Thyroid gland (tissue), 4 donors: ENCODE results near the gene FOXN3.

ENCODE experiments used
- POLR2A ChIP-seq, 2 donors: fragments of 450-650 bp; IDR thresholded peaks; one replicate each; pipeline ENCODE4 v1.6.1; 2017; ENCODE audit warnings: antibody characterized with exemption in 2 of 2, mild to moderate bottlenecking in 2 of 2, moderate library complexity in 1 of 2
- TF ChIP-seq, protein P1 (sequence below), 6 experiments: fragments of 200-600 bp in 3 of 6; fragments of 450-650 bp in 3 of 6; sonication (generic) in 3 of 6; IDR thresholded peaks; one replicate each; pipeline ENCODE4 v1.5.1; 2016 to 2019; ENCODE audit warnings: antibody characterized with exemption in 6 of 6, mild to moderate bottlenecking in 2 of 6, inconsistent platforms in 1 of 6, moderate library complexity in 1 of 6

DNA sequence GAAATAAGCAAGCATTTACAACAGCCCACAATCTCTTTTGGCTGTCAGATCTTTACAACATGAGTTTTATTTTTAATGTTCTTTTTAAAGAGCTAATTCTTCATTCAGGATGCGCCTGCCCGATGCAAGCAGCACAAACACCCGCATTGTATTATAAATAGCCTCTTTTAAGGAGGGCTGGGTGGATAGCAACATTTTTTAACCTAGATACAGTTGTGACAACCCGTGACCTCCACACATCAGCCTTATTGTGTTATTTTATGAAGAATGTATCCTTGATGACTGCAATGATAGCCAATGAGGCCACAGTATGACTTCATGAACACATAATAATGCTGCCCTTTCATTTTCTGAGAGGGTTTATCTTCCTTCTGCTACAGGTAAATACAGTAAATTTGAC, 173.7 kb downstream of the FOXN3 start:
- TF ChIP-seq, protein P1, sequence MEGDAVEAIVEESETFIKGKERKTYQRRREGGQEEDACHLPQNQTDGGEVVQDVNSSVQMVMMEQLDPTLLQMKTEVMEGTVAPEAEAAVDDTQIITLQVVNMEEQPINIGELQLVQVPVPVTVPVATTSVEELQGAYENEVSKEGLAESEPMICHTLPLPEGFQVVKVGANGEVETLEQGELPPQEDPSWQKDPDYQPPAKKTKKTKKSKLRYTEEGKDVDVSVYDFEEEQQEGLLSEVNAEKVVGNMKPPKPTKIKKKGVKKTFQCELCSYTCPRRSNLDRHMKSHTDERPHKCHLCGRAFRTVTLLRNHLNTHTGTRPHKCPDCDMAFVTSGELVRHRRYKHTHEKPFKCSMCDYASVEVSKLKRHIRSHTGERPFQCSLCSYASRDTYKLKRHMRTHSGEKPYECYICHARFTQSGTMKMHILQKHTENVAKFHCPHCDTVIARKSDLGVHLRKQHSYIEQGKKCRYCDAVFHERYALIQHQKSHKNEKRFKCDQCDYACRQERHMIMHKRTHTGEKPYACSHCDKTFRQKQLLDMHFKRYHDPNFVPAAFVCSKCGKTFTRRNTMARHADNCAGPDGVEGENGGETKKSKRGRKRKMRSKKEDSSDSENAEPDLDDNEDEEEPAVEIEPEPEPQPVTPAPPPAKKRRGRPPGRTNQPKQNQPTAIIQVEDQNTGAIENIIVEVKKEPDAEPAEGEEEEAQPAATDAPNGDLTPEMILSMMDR (IDR thresholded peaks at IDR 0.05): no peak
- TF ChIP-seq POLR2A (IDR thresholded peaks at IDR 0.05): no peak
